HepG2 (cell line): ENCODE data around the gene TMIGD2. TPM values are rescaled to one million over a fixed set of nuclear protein-coding genes. Genes with fewer than 3 reads are reported as not detected.

Experiments used
- ELF3 ChIP-seq: IDR thresholded peaks from 2 replicates; pipeline ENCODE4 v1.6.1; 2016; ENCODE audit warnings: missing genetic modification reagents, missing compliant biosample characterization
- FOXO1 ChIP-seq: sonication (generic); formaldehyde crosslinking; IDR thresholded peaks from 2 replicates; pipeline ENCODE4 v1.4.0; 2020; ENCODE audit warnings: missing genetic modification reagents
- GMEB2 ChIP-seq: IDR thresholded peaks from 2 replicates; pipeline ENCODE4 v1.6.1; 2016; ENCODE audit warnings: missing biosample characterization, missing genetic modification reagents, low read depth
- HDAC6 ChIP-seq: fragments of 200-600 bp; sonication (generic); IDR thresholded peaks from 2 replicates; pipeline ENCODE4 v1.7.0; 2017; ENCODE audit warnings: mild to moderate bottlenecking, antibody characterized with exemption, low read length, low read depth
- KDM4B ChIP-seq: sonication (generic); formaldehyde crosslinking; IDR thresholded peaks from 2 replicates; pipeline ENCODE4 v1.4.0; 2020; ENCODE audit warnings: missing genetic modification reagents
- MAFF ChIP-seq: IDR thresholded peaks from 2 replicates; pipeline ENCODE4 v1.6.1; 2011; ENCODE audit warnings: low read depth, low read length, improper control_type of control experiment
- MAFK ChIP-seq, 2 experiments: IDR thresholded peaks in 1 of 2; conservative IDR thresholded peaks in 1 of 2; 2 replicates each; pipeline ENCODE4 v1.6.1; 2011; ENCODE audit warnings: improper control_type of control experiment in 2 of 2, low read length in 2 of 2
- NFE2L1 ChIP-seq: sonication (generic); formaldehyde crosslinking; IDR thresholded peaks from 2 replicates; pipeline ENCODE4 v1.4.0; 2020; ENCODE audit warnings: missing genetic modification reagents, mild to moderate bottlenecking, borderline replicate concordance
- POLR2A ChIP-seq, 2 experiments: IDR thresholded peaks; 2 replicates each; pipeline ENCODE4 v1.6.1; 2011; ENCODE audit warnings: low read depth in 2 of 2, low read length in 2 of 2, mild to moderate bottlenecking in 1 of 2, moderate library complexity in 1 of 2; ENCODE audit not compliant: insufficient read depth in 1 of 2
- POLR2AphosphoS5 ChIP-seq: IDR thresholded peaks from 2 replicates; pipeline ENCODE4 v1.6.1; 2012; ENCODE audit warnings: low read depth, low read length
- PRMT3 ChIP-seq: sonication (generic); formaldehyde crosslinking; IDR thresholded peaks from 2 replicates; pipeline ENCODE4 v1.8.1; 2022; ENCODE audit warnings: low read depth, mild to moderate bottlenecking, moderate library complexity, missing genetic modification reagents, borderline replicate concordance
- RXRB ChIP-seq: IDR thresholded peaks from 2 replicates; pipeline ENCODE4 v1.6.1; 2016; ENCODE audit warnings: borderline replicate concordance, missing genetic modification reagents, missing compliant biosample characterization
- SIN3B ChIP-seq: fragments of 150-350 bp; IDR thresholded peaks from 2 replicates; pipeline ENCODE4 v1.6.1; 2014; ENCODE audit warnings: low read length
- SIX1 ChIP-seq: sonication (generic); formaldehyde crosslinking; IDR thresholded peaks from 2 replicates; pipeline ENCODE4 v1.4.0; 2020; ENCODE audit warnings: missing genetic modification reagents, borderline replicate concordance
- SMARCC2 ChIP-seq: fragments of 450-650 bp; IDR thresholded peaks from 2 replicates; pipeline ENCODE4 v1.6.1; 2017; ENCODE audit warnings: antibody characterized with exemption, mild to moderate bottlenecking
- SRF ChIP-seq: IDR thresholded peaks from 2 replicates; pipeline ENCODE4 v1.6.1; 2011; ENCODE audit warnings: mild to moderate bottlenecking, low read depth, low read length, moderate library complexity
- XRCC5 ChIP-seq: fragments of 200-400 bp; formaldehyde crosslinking; optimal IDR thresholded peaks from 2 replicates; pipeline ENCODE3; 2017; ENCODE audit warnings: mild to moderate bottlenecking, low read length
- ZBTB7A ChIP-seq: sonication (generic); formaldehyde crosslinking; IDR thresholded peaks from 2 replicates; pipeline ENCODE4 v1.8.0; 2022; ENCODE audit warnings: mild to moderate bottlenecking, missing genetic modification reagents
- ZMYM3 ChIP-seq: sonication (generic); formaldehyde crosslinking; IDR thresholded peaks from 2 replicates; pipeline ENCODE4 v1.5.1; 2020; ENCODE audit warnings: mild to moderate bottlenecking, missing genetic modification reagents
- ZNF337 ChIP-seq: sonication (generic); formaldehyde crosslinking; IDR thresholded peaks from 2 replicates; pipeline ENCODE4 v1.5.1; 2020; ENCODE audit warnings: missing genetic modification reagents, low read depth, mild to moderate bottlenecking, borderline replicate concordance
- polyA plus RNA-seq, 8 experiments: library from polyadenylated mRNA; depleted of rRNA in 3 of 8; stranded (reverse) in 7 of 8; unstranded in 1 of 8; fragments of >200 nt; fragmentation: Illumina TruSeq in 4 of 8; extraction: Trizol in 4 of 8; gene quantifications; 2 replicates each; pipeline versions ENCODE4 v1.2.1 to v1.2.3, GENCODE V29; 2011 to 2016; ENCODE audit warnings: low read depth in 4 of 8, missing spikeins in 1 of 8, mixed read lengths in 1 of 8; ENCODE audit not compliant: insufficient read depth in 1 of 8
- total RNA-seq, 5 experiments: library from RNA; depleted of rRNA; stranded (reverse); fragments of >200 nt; fragmentation: Illumina TruSeq; extraction: Trizol; gene quantifications; 2 replicates each; pipeline ENCODE4 v1.2.3, GENCODE V29; 2016; ENCODE audit warnings: low read depth in 1 of 5
- TF ChIP-seq, protein P1 (sequence below): sonication (generic); formaldehyde crosslinking; IDR thresholded peaks from 2 replicates; pipeline ENCODE4 v1.4.0; 2020; ENCODE audit warnings: missing genetic modification reagents
- TF ChIP-seq, protein P2 (sequence below): sonication (generic); formaldehyde crosslinking; IDR thresholded peaks from 2 replicates; pipeline ENCODE4 v1.5.0; 2020; ENCODE audit warnings: missing genetic modification reagents
- TF ChIP-seq, protein P3 (sequence below): sonication (generic); formaldehyde crosslinking; IDR thresholded peaks from 2 replicates; pipeline ENCODE4 v1.9.0; 2022; ENCODE audit warnings: missing genetic modification reagents, mild to moderate bottlenecking, borderline replicate concordance

The TMIGD2 gene
- total and polyA plus RNA-seq, 2 of the 13 experiments (the other 11 are each of a cell fraction or from before 2014, with no cell fraction given) = 0.11 to 1.0 TPM

DNA sequence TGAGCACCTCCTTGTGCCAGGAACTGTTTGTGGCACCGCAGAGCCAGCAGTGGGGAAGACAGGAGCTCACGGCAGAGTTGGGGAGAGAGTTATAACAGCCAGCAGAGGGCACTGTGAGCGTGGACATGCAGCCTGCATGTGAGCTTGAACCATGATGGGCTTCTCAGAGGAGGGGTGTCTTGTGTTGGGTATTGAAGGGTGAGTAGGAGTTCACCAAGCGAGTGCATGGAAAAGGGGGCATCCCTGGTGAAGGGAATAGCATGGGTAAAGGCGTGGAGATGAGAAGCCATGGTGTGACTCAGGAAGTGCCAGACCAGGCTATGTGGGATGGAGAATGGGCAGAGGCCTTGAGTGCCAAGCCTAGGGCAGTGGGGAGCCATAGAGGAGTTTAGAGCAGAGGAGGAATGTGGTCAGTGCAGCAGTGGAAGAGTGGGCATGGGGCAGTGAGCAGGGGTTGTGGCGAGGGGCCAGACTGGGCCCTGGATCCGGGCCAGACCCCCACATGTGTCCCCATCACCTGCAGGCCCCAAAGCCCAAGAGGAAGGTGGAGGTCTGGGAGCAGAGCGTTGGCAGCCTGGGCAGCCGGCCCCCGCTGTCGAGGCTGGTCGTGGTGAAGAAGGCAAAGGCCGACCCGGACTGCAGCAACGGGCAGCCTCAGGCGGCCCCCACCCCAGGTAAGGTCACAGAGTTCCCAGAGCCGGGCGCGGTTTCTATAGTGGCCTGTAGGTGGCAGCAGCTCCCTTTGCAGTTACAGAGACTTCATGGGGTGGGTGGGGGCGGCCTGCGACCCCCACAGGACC, 34.9 kb downstream of the TMIGD2 start (continued):
- TF ChIP-seq, protein P1, sequence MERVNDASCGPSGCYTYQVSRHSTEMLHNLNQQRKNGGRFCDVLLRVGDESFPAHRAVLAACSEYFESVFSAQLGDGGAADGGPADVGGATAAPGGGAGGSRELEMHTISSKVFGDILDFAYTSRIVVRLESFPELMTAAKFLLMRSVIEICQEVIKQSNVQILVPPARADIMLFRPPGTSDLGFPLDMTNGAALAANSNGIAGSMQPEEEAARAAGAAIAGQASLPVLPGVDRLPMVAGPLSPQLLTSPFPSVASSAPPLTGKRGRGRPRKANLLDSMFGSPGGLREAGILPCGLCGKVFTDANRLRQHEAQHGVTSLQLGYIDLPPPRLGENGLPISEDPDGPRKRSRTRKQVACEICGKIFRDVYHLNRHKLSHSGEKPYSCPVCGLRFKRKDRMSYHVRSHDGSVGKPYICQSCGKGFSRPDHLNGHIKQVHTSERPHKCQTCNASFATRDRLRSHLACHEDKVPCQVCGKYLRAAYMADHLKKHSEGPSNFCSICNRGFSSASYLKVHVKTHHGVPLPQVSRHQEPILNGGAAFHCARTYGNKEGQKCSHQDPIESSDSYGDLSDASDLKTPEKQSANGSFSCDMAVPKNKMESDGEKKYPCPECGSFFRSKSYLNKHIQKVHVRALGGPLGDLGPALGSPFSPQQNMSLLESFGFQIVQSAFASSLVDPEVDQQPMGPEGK = peak; percentile 93
- TF ChIP-seq, protein P2, sequence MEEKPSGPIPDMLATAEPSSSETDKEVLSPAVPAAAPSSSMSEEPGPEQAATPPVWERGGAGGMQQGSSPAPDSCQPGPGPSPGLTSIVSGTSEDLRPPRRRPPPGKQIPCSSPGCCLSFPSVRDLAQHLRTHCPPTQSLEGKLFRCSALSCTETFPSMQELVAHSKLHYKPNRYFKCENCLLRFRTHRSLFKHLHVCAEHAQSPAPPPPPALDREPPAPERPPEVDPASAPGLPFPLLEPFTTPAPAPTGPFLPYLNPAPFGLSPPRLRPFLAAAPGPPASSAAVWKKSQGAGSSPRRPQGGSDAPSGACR (CRISPR knock-in tag) = no peak
- no peak for TF ChIP-seq MAFF
- no peak for TF ChIP-seq POLR2AphosphoS5
- no peak for TF ChIP-seq SMARCC2
- no peak for TF ChIP-seq ZBTB7A (CRISPR knock-in tag)
- TF ChIP-seq ZMYM3 = peak; percentile 38; the same call in 1 of the 2 replicates
- no peak; the same call in 1 of the 2 replicates for TF ChIP-seq RXRB (CRISPR knock-in tag)
- TF ChIP-seq SRF = no peak
- TF ChIP-seq POLR2A (IDR thresholded peaks at IDR 0.05; ENCODE audit: insufficient read depth in 1 of 2, low read depth in 2 of 2, low read length in 2 of 2) = no peak
- TF ChIP-seq ZNF337 = no peak
- TF ChIP-seq XRCC5 = peak; percentile 26
- TF ChIP-seq FOXO1 (CRISPR knock-in tag) = no peak
- no peak for TF ChIP-seq NFE2L1 (CRISPR knock-in tag)
- TF ChIP-seq ELF3 = 0 out of 2 replicates have a peak, but pooled peaks have one; percentile 24
- no peak for TF ChIP-seq SIX1 (CRISPR knock-in tag)
- TF ChIP-seq, protein P3, sequence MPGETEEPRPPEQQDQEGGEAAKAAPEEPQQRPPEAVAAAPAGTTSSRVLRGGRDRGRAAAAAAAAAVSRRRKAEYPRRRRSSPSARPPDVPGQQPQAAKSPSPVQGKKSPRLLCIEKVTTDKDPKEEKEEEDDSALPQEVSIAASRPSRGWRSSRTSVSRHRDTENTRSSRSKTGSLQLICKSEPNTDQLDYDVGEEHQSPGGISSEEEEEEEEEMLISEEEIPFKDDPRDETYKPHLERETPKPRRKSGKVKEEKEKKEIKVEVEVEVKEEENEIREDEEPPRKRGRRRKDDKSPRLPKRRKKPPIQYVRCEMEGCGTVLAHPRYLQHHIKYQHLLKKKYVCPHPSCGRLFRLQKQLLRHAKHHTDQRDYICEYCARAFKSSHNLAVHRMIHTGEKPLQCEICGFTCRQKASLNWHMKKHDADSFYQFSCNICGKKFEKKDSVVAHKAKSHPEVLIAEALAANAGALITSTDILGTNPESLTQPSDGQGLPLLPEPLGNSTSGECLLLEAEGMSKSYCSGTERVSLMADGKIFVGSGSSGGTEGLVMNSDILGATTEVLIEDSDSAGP (CRISPR knock-in tag) = no peak
- TF ChIP-seq KDM4B (CRISPR knock-in tag) = no peak
- TF ChIP-seq SIN3B = no peak
- no peak for TF ChIP-seq PRMT3
- TF ChIP-seq GMEB2 (CRISPR knock-in tag) = no peak
- TF ChIP-seq HDAC6 = no peak
- TF ChIP-seq MAFK (conservative IDR thresholded peaks at IDR 0.05 in 1 of 2, IDR thresholded peaks at IDR 0.05 in 1 of 2; ENCODE audit: low read length in 2 of 2) = no peak
